ENCODE measurements around the gene HOXA7.

DNA sequence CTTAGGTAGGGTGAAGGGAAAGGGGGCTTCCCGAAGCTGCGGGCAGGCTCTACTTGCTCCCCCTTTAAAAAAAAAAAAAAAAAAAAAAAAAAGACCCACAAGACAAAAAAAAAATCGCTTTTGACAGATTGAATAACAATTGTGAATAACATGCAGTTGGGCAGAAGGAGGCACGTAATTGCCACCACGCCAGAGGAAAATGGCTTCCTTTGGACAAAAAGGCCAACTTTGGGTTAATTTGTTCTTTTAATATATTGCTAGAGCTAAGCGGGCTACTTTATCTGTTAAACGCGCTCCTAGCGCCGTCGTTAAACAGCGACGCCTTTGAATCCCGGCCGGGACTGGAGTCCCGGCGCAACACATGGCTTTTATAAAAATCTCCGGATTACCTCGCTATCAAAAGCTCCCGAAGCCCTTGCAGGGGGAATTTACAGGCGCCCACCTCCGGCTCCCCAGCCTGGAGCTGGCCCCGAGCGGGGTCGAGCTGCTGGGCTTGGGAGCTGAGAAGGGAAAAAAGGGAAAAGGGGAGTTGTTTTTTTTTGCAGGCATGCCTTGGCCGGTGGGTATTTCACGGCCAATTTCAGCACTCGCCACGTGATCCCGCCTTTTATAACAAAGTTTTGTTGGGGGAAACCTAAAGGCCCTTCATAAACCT is 27.3 kb upstream of the HOXA7 start:
- peak; percentile 88 for TF ChIP-seq EZH2 (IDR thresholded peaks at IDR 0.05; ENCODE audit: borderline replicate concordance, insufficient read depth, low read depth, low read length, poor library complexity, severe bottlenecking)
- TF ChIP-seq, protein P1, sequence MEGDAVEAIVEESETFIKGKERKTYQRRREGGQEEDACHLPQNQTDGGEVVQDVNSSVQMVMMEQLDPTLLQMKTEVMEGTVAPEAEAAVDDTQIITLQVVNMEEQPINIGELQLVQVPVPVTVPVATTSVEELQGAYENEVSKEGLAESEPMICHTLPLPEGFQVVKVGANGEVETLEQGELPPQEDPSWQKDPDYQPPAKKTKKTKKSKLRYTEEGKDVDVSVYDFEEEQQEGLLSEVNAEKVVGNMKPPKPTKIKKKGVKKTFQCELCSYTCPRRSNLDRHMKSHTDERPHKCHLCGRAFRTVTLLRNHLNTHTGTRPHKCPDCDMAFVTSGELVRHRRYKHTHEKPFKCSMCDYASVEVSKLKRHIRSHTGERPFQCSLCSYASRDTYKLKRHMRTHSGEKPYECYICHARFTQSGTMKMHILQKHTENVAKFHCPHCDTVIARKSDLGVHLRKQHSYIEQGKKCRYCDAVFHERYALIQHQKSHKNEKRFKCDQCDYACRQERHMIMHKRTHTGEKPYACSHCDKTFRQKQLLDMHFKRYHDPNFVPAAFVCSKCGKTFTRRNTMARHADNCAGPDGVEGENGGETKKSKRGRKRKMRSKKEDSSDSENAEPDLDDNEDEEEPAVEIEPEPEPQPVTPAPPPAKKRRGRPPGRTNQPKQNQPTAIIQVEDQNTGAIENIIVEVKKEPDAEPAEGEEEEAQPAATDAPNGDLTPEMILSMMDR (IDR thresholded peaks at IDR 0.05): no peak

All from B cell (primary cell).